GM18519 (cell line): ENCODE data around the gene CYP2S1.
"Not testable (repeated sequence)": the region's sequence is repeated elsewhere in the genome, so short reads cannot be mapped to it uniquely, and the experiment has no call there.

ENCODE experiments used
- ATAC-seq: cut with Tn5 transposase; IDR thresholded peaks from one replicate; pipeline ENCODE4 v1.9.1; 2021; ENCODE audit warnings: mild to moderate bottlenecking, moderate library complexity; ENCODE audit not compliant: unreplicated experiment, low FRiP score

The CYP2S1 gene

DNA sequence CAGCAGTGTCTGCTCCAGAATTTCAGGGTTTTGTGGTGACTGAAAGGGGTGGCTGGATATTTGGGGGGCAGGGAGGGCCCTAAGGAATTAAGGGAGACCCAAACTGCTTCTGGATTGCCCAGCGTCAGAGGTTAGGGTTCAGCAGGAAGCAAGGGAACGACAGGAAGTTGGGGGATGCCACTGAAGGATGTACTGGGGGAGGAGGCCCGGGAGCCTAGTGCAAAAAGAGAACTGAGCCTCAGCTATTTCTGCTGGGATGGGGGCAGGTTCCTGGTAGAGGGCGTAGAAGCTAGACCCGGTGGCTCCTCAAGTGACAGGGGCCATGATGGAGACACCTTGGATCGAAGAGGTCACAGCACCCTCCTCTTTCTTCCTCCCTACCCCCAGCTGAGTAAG lies 1.1 kb downstream of the CYP2S1 start:
- no peak for ATAC-seq

- ATAC-seq: no peak
These were observed 2.9 kb downstream of the CYP2S1 start for GRCh38 chr19:41195675-41196497.

GRCh38 chr19:41198559-41198958 lies 5.5 kb downstream of the CYP2S1 start:
- no peak for ATAC-seq

- no peak for ATAC-seq
These were observed 10.4 kb downstream of the CYP2S1 start for GRCh38 chr19:41203371-41203770.

GRCh38 chr19:41204338-41204737 lies 11.3 kb downstream of the CYP2S1 start:
- not testable (repeated sequence) for ATAC-seq

GRCh38 chr19:41205995-41206394 lies 13.0 kb downstream of the CYP2S1 start:
- no peak for ATAC-seq

- no peak for ATAC-seq
These were observed 13.4 kb downstream of the CYP2S1 start for GRCh38 chr19:41206456-41206855.

GRCh38 chr19:41206926-41207750 lies 14.1 kb downstream of the CYP2S1 start:
- ATAC-seq: no peak

DNA sequence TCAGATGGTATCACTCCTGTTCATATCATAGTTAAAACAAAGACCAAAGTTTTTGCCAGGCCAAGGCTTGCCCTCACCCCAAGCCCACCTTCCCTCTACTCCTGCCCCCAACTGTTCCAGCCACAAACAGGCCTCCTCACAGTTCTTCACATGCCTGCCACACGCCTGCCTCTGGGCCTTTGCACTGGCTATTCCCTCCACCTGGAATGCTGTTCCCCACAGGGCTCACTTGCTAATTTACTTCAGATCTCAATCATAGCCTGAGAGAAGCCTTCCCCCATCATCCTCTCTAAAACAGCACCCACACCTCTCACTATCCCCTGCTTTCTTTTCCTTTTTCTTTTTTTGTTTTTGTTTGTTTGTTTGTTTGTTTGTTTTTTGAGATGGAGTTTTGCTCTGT lies 21.1 kb downstream of the CYP2S1 start:
- no peak for ATAC-seq

- no peak for ATAC-seq
These were observed 24.7 kb downstream of the CYP2S1 start for GRCh38 chr19:41217741-41218140.

- ATAC-seq: no peak
These were observed 25.2 kb downstream of the CYP2S1 start for GRCh38 chr19:41218249-41218614.

DNA sequence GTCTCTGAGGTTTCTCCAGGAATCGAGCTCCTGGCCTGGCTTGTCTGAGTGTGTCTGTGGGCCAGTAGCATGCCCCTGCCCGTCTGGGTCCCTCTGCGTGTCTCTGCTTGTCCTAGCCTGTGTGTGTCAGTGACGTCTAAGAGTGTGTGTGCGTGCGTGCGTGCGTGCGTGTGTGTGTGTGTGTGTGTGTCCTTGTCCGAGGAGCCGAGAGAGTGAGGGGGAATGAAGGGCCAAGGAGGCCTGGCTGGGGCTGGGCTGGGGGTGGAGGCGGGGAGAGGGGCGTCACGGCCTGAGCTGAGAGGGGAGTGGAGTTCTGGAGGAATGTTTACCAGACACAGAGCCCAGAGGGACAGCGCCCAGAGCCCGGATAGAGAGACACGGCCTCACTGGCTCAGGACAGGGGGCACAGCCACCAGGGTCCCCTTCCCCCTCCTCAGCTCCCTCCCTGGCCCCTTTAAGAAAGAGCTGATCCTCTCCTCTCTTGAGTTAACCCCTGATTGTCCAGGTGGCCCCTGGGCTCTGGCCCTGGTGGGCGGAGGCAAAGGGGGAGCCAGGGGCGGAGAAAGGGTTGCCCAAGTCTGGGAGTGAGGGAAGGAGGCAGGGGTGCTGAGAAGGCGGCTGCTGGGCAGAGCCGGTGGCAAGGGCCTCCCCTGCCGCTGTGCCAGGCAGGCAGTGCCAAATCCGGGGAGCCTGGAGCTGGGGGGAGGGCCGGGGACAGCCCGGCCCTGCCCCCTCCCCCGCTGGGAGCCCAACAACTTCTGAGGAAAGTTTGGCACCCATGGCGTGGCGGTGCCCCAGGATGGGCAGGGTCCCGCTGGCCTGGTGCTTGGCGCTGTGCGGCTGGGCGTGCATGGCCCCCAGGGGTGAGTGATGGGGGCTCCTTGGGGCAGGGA lies 25.8 kb downstream of the CYP2S1 start, which contains the start of gene AXL:
Gene AXL (plus strand): TSS at position 609 of the 893 bp plus-strand sequence. CDS start 170 bp downstream, at position 779.
- ATAC-seq: no peak

DNA sequence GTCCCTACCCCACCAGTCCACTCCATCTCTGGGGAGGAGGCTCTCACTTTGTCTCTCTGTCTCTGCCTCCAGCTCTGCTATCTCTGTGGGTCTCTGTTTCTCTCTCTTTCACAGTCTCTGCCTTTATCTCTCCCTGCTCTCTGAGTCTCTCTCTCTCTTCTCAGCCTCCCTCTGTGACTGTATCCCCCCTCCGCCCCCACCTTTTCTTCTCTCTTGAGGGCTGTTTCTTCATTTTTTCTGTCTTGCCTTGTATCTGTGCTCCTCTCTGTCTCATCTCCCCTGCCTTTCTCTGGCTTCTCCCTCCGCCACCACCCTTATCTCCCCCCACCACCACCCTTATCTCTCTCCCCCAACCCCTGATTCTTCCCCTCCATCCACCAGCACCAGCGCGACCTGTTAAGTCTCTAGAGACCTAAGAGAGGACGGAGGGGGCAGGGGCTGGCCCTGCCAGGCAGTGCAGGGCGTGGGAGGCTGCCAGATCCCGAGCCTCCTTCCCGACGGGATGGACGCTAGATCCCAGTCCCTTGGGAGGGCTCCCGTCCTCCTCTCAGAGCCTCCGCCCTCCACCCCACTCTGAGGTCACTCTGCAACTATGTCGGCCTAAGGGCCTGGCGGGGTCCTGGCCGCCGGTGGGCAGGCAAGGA lies 27.0 kb downstream of the CYP2S1 start:
- ATAC-seq: no peak

- ATAC-seq: no peak
These were observed 27.8 kb downstream of the CYP2S1 start for GRCh38 chr19:41220811-41221210.

- no peak for ATAC-seq
These were observed 28.6 kb downstream of the CYP2S1 start for GRCh38 chr19:41221514-41222205.

- ATAC-seq: no peak
These were observed 29.2 kb downstream of the CYP2S1 start for GRCh38 chr19:41222240-41222639.

DNA sequence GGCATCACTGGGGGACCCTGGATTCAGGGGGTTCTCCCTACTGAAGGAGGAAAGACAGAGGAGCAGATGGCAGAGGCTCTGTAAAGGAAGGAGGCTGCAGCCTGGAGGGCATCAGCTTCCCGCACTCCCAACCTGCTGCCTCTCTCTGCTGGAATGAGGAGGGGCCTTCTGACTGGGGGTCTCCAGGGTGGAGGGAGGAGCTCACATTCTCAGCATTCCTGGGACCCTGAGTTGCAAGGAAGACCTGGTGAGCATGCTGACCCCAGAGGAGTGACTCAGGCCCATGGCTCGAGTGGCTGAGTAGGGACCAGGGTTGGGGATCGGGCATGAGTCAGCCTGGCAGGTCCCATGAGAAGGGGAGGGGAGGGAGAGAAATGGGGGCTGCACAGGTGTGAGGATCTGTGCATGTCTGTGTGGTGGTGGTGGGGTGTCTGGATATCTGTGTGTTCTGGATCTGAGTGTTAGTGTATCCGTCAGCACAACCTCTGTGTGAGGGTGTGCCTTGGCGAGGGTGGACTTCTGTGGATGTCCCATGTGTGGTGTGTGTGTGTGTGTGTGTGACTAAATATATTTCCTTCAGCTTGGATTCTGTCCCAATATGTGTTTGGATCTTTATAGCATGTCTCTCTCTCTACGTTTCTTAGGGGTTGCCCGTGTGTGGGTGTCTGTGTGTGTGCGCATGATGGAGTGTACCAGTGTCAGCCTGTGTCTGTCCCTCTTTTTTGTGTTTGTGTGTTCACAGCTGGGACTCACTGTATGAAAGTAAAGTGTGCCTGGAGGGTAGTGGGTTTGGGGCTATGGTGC lies 30.6 kb downstream of the CYP2S1 start:
- no peak for ATAC-seq

GRCh38 chr19:41224632-41225031 lies 31.6 kb downstream of the CYP2S1 start:
- ATAC-seq: no peak
